H54 (cell line): ENCODE results near the gene TMEM26.
A peak's percentile ranks its signal among the peaks of the same experiment; 100 is the strongest.
"Not testable (repeated sequence)": the region's sequence is repeated elsewhere in the genome, so short reads cannot be mapped to it uniquely, and the experiment has no call there.

ENCODE experiments used
- DNase-seq: peaks from one replicate; pipeline ENCODE4 v3.0.0; 2011; ENCODE audit warnings: low spot score, mixed read lengths; ENCODE audit not compliant: insufficient read length
- FAIRE-seq: peaks from 3 replicates; lab custom pipeline; 2011; peaks lifted over from hg19 to GRCh38; lab: Jason Lieb, UNC
- POLR2A ChIP-seq: IDR thresholded peaks from 2 replicates; pipeline ENCODE4 v1.6.1; 2011; ENCODE audit warnings: low read depth, mild to moderate bottlenecking, low read length

TMEM26 gene

GRCh38 chr10:61399406-61399805, 53.8 kb downstream of the TMEM26 start:
- no peak for TF ChIP-seq POLR2A
- no peak for DNase-seq
- FAIRE-seq, result no peak

- no peak for DNase-seq
- no peak for TF ChIP-seq POLR2A
- no peak for FAIRE-seq
These were observed 54.6 kb downstream of the TMEM26 start for GRCh38 chr10:61398366-61399129.

- no peak for DNase-seq
- FAIRE-seq, result peak; percentile 69
These were observed 55.8 kb downstream of the TMEM26 start for GRCh38 chr10:61397175-61397986.

DNA sequence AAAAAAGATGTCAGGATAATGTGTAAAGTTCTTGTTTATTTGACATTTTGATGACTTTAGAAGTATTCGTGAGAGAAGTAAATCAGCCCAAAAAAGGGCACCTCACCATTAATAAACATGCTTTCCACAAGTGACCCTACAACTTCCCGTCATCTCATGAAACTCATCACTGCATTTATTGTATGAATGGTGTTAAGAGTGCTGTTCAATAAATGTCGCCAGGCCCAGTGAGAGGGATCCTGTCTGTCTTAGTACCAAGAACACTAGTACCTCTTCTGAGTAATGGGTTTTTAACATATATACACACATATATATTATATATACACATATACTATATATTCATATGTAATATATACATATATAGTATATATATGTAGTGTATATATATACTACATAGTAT, 61.9 kb downstream of the TMEM26 start:
- no peak for TF ChIP-seq POLR2A
- FAIRE-seq (no peak), DNase-seq (no peak)

More at GRCh38 chr10:61397175-61397986, 55.8 kb downstream of the TMEM26 start:
- TF ChIP-seq POLR2A, result no peak

DNA sequence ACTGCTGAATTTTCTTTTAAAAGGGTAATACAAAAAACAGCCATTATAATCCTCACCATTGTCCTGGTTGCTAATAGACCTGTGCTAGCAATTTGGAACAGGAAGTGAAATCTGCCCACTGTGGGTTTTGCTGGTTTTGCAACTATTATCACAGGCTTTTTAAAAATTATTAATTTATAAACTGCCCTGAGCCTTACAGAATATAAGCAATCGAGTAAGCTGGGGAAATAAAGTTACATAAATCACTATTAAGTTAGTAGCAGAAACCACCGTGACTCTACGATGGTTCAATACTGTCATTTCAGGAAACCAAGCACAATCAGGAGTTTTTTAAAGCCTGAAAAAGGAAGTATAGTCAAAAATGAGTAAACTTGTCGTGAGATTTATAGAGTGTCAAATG, 62.3 kb downstream of the TMEM26 start:
- FAIRE-seq, result no peak
- TF ChIP-seq POLR2A, result no peak
- no peak for DNase-seq

GRCh38 chr10:61389887-61390286, 63.3 kb downstream of the TMEM26 start:
- DNase-seq (no peak), FAIRE-seq (no peak)
- no peak for TF ChIP-seq POLR2A

DNA sequence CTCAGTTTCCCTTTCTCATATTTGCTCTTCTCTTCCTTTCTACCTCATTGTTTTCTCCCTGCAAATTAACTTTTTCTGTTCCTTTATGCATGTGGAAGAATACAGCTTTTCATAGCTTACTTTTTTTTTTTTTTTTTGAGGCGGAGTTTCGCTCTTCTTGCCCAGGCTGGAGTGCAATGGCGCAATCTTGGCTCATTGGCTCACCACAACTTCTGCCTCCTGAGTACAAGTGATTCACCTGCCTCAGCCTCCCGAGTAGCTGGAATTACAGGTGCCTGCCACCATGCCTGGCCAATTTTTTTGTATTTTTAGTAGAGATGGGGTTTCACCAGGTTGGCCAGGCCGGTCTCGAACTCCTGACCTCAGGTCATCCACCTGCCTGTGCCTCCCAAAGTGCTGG, 64.2 kb downstream of the TMEM26 start:
- FAIRE-seq, DNase-seq: not testable (repeated sequence)

- FAIRE-seq, result no peak
- DNase-seq, result no peak
These were observed 67.8 kb downstream of the TMEM26 start for GRCh38 chr10:61385231-61386001.

GRCh38 chr10:61381153-61381552, 72.0 kb downstream of the TMEM26 start:
- FAIRE-seq, DNase-seq: not testable (repeated sequence)

More at GRCh38 chr10:61385231-61386001, 67.8 kb downstream of the TMEM26 start:
- no peak for TF ChIP-seq POLR2A

DNA sequence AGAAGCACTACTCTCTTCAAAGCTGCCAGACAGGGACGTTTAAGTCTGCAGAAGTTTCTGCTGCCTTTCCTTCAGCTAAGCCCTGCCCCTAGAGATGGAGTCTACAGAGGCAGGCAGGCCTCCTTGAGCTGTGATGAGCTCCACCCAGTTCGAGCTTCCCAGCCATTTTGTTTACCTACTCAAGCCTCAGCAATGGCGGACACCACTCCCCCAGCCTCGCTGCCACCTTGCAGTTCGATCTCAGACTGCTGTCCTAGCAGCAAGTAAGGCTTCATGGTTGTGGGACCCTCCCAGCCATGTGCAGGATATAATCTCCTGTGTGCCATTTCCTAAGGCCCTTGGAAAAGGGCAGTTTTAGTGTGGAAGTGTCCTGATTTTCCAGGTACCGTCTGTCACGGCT, 74.3 kb downstream of the TMEM26 start:
- no peak for FAIRE-seq
- no peak for DNase-seq
- TF ChIP-seq POLR2A, result no peak

GRCh38 chr10:61376908-61377368, 76.2 kb downstream of the TMEM26 start:
- FAIRE-seq (no peak), DNase-seq (no peak)
- TF ChIP-seq POLR2A, result no peak

- no peak for TF ChIP-seq POLR2A
- DNase-seq (no peak), FAIRE-seq (no peak)
These were observed 76.8 kb downstream of the TMEM26 start for GRCh38 chr10:61376377-61376776.

DNA sequence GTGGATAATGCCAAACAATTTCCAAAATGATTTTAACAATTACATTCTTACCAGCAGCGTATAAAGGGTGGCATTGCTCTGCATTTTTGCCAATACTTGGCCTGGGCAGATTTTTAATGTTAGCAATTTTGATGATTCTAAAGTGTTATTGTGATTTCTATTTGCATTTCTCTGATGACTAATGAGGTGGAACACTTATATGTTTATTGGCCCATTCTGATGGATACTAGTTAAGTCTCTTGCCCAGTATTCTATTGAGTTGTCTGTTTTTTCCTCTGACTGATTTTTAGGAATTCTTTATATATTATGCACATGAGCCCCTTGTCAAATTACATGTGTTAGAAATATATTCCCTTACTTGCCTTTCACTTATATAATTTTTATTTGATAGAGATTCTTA, 86.8 kb downstream of the TMEM26 start:
- FAIRE-seq, result no peak
- no peak for TF ChIP-seq POLR2A

DNA sequence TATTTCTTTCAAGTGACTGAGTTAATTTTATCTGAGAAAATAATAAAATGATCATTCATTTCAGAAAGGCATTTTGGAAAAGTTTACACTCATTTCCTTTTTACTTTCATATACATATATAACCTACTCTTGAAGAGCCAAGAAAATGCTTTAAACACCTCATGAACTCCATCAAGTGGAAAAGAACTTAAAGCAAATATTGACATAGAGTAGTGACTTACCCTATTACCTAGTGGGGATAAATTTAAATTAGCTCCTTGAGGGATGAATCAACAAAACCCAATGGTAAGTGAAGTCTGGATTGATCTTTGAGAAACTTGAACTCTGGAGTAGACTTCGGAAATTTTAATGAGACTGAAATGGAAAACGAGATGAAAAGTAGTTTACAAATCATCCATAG, 88.6 kb downstream of the TMEM26 start:
- DNase-seq (no peak), FAIRE-seq (no peak)
- no peak for TF ChIP-seq POLR2A

More for the DNA sequence above, 86.8 kb downstream of the TMEM26 start:
- DNase-seq, result no peak
